Measurements from ENCODE around the gene TRPC4.

The TRPC4 gene

DNA sequence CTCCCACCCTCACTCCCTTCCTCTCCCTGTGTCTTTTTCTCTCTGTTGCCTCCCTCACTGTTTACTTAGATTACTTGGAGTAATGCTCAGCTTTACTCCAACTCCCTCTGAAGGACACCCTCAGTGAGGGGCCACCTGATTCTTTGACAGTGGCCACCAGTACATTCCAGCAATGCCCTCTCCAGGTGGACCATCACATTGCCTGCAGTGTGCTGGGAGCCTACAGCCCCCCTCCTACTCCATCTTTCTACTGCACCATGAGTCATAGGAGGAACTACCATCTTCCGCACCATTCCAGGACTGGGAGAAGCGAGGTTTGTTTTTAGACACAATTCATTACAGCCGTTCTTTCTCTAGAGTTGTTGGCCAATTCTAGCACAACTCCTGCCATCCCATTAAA lies 174.4 kb downstream of the TRPC4 start:
- Histone ChIP-seq H3K4me3 (replicated peaks; ENCODE audit: insufficient read depth, low read length) (no peak overlapping the region), H3K27me3 (ENCODE audit: insufficient read depth, poor library complexity, severe bottlenecking) (no peaks in the 10 kb centered on the region), H3K27ac (replicated peaks) (no peak overlapping the region)
- DNase-seq (ENCODE audit: low read depth in 1 of 2, low spot score in 1 of 2) = no peak
- TF ChIP-seq, protein P1, sequence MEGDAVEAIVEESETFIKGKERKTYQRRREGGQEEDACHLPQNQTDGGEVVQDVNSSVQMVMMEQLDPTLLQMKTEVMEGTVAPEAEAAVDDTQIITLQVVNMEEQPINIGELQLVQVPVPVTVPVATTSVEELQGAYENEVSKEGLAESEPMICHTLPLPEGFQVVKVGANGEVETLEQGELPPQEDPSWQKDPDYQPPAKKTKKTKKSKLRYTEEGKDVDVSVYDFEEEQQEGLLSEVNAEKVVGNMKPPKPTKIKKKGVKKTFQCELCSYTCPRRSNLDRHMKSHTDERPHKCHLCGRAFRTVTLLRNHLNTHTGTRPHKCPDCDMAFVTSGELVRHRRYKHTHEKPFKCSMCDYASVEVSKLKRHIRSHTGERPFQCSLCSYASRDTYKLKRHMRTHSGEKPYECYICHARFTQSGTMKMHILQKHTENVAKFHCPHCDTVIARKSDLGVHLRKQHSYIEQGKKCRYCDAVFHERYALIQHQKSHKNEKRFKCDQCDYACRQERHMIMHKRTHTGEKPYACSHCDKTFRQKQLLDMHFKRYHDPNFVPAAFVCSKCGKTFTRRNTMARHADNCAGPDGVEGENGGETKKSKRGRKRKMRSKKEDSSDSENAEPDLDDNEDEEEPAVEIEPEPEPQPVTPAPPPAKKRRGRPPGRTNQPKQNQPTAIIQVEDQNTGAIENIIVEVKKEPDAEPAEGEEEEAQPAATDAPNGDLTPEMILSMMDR (IDR thresholded peaks at IDR 0.05; ENCODE audit: insufficient read depth, low read length) = no peak
- no peak for TF ChIP-seq POLR2AphosphoS5 (IDR thresholded peaks at IDR 0.05; ENCODE audit: low read depth)
- TF ChIP-seq SPI1 (IDR thresholded peaks at IDR 0.05; ENCODE audit: borderline replicate concordance, low read depth) = no peak
- TF ChIP-seq, protein P2, sequence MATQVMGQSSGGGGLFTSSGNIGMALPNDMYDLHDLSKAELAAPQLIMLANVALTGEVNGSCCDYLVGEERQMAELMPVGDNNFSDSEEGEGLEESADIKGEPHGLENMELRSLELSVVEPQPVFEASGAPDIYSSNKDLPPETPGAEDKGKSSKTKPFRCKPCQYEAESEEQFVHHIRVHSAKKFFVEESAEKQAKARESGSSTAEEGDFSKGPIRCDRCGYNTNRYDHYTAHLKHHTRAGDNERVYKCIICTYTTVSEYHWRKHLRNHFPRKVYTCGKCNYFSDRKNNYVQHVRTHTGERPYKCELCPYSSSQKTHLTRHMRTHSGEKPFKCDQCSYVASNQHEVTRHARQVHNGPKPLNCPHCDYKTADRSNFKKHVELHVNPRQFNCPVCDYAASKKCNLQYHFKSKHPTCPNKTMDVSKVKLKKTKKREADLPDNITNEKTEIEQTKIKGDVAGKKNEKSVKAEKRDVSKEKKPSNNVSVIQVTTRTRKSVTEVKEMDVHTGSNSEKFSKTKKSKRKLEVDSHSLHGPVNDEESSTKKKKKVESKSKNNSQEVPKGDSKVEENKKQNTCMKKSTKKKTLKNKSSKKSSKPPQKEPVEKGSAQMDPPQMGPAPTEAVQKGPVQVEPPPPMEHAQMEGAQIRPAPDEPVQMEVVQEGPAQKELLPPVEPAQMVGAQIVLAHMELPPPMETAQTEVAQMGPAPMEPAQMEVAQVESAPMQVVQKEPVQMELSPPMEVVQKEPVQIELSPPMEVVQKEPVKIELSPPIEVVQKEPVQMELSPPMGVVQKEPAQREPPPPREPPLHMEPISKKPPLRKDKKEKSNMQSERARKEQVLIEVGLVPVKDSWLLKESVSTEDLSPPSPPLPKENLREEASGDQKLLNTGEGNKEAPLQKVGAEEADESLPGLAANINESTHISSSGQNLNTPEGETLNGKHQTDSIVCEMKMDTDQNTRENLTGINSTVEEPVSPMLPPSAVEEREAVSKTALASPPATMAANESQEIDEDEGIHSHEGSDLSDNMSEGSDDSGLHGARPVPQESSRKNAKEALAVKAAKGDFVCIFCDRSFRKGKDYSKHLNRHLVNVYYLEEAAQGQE (IDR thresholded peaks at IDR 0.05; ENCODE audit: insufficient replicate concordance, low read depth) = no peak
- TF ChIP-seq GABPA (IDR thresholded peaks at IDR 0.05; ENCODE audit: low read depth) = no peak

DNA sequence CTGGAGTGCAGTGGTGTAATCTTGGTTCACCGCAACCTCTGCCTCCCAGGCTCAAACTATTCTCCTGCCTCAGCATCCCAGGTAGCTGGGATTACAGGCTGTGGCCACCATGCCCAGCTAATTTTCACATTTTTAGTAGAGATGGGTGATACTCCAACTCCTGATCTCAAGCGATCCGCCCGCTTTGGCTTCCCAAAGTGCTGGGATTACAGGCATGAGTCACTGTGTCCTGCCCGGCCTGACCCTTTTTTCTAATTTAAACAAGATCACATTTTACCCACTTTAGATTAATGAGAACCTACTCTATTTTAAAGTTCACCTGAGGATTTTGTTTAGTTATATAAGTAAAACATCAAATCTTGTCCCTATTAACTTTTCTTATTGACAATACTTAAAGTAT lies 179.2 kb downstream of the TRPC4 start:
- Histone ChIP-seq H3K27me3 (ENCODE audit: insufficient read depth, poor library complexity, severe bottlenecking) (no peaks in the 10 kb centered on the region), H3K27ac (replicated peaks) (no peak overlapping the region), H3K4me3 (replicated peaks; ENCODE audit: insufficient read depth, low read length) (no peak overlapping the region)
- TF ChIP-seq, protein P1 (IDR thresholded peaks at IDR 0.05; ENCODE audit: insufficient read depth, low read length) = no peak
- no peak for TF ChIP-seq SPI1 (IDR thresholded peaks at IDR 0.05; ENCODE audit: borderline replicate concordance, low read depth)
- TF ChIP-seq, protein P2 (IDR thresholded peaks at IDR 0.05; ENCODE audit: insufficient replicate concordance, low read depth) = no peak
- no peak for TF ChIP-seq POLR2AphosphoS5 (IDR thresholded peaks at IDR 0.05; ENCODE audit: low read depth)
- no peak for TF ChIP-seq GABPA (IDR thresholded peaks at IDR 0.05; ENCODE audit: low read depth)
- DNase-seq (ENCODE audit: low read depth in 1 of 2, low spot score in 1 of 2) = no peak

DNA sequence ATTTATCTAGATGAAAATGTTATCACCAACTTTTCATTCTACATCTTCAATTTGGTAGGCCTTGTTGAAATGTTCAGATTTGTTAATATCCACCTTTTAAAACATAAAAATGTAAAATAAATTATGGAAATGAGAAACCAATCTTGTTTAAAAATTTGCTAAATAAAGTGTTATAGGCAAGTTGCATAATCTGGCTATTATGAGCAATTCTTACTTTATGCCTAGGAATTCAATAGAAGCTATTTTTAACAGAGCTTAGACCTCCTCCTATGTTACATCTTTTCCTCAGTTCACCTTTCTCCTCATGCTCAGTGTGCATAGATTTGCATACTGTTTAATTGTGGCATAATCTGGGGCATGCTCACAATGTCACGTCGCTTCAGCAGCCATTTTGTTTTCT lies 183.1 kb downstream of the TRPC4 start:
- Histone ChIP-seq H3K27me3 (ENCODE audit: insufficient read depth, poor library complexity, severe bottlenecking) (no peaks in the 10 kb centered on the region), H3K4me3 (replicated peaks; ENCODE audit: insufficient read depth, low read length) (no peak overlapping the region), H3K27ac (replicated peaks) (no peak overlapping the region)
- DNase-seq (ENCODE audit: low read depth in 1 of 2, low spot score in 1 of 2) = no peak
- TF ChIP-seq GABPA (IDR thresholded peaks at IDR 0.05; ENCODE audit: low read depth) = no peak
- TF ChIP-seq, protein P2 (IDR thresholded peaks at IDR 0.05; ENCODE audit: insufficient replicate concordance, low read depth) = no peak
- TF ChIP-seq SPI1 (IDR thresholded peaks at IDR 0.05; ENCODE audit: borderline replicate concordance, low read depth) = no peak
- TF ChIP-seq, protein P1 (IDR thresholded peaks at IDR 0.05; ENCODE audit: insufficient read depth, low read length) = no peak
